DND-41 (cell line): ENCODE data around the gene SATB1.

Experiments
- ATAC-seq: fragments of 200-7000 bp; cut with Tn5 transposase; 3 replicates; pipeline ENCODE4 v1.9.1; 2021; ENCODE audit warnings: low read depth; ENCODE audit not compliant: insufficient read depth
- DNase-seq: peaks from one replicate; pipeline ENCODE4 v3.0.0-alpha.2; 2020
- H2AFZ ChIP-seq: 2 replicates; pipeline ENCODE4 v1.6.0; 2012; ENCODE audit warnings: low read depth, low read length
- H3K27ac ChIP-seq: 2 replicates; pipeline ENCODE4 v1.5.1; 2012; ENCODE audit warnings: low read length, inconsistent platforms
- H3K27me3 ChIP-seq: fragments of 200-600 bp; sonication (generic); 2 replicates; pipeline ENCODE4 v1.6.0; 2012; ENCODE audit warnings: low read length, mild to moderate bottlenecking, inconsistent platforms; ENCODE audit not compliant: insufficient read depth, poor library complexity
- H3K36me3 ChIP-seq: 2 replicates; pipeline ENCODE4 v1.5.1; 2012; ENCODE audit warnings: low read length, inconsistent platforms; ENCODE audit not compliant: insufficient read depth
- H3K4me1 ChIP-seq: 2 replicates; pipeline ENCODE4 v1.5.1; 2012; ENCODE audit warnings: mild to moderate bottlenecking, low read length; ENCODE audit not compliant: insufficient read depth
- H3K4me2 ChIP-seq: 2 replicates; pipeline ENCODE4 v1.6.0; 2012; ENCODE audit warnings: mild to moderate bottlenecking, moderate library complexity, low read length, inconsistent platforms; ENCODE audit not compliant: insufficient read depth
- H3K4me3 ChIP-seq, 2 experiments: fragments of 200-600 bp in 1 of 2; shearing (Covaris generic) in 1 of 2; 2 replicates each; pipeline ENCODE4 v1.5.1; 2012 to 2016; ENCODE audit warnings: inconsistent platforms in 2 of 2, low read length in 2 of 2, mild to moderate bottlenecking in 2 of 2, low read depth in 1 of 2, moderate library complexity in 1 of 2
- H3K79me2 ChIP-seq: 2 replicates; pipeline ENCODE4 v1.6.0; 2012; ENCODE audit warnings: low read length, inconsistent platforms; ENCODE audit not compliant: insufficient read depth
- H3K9ac ChIP-seq: 2 replicates; pipeline ENCODE4 v1.6.0; 2012; ENCODE audit warnings: low read depth, mild to moderate bottlenecking, inconsistent platforms, low read length, moderate library complexity
- H3K9me3 ChIP-seq: 2 replicates; pipeline ENCODE4 v1.5.1; 2012; ENCODE audit warnings: low read length, moderate library complexity, mild to moderate bottlenecking, inconsistent platforms; ENCODE audit not compliant: insufficient read depth, severe bottlenecking
- H4K20me1 ChIP-seq: 2 replicates; pipeline ENCODE4 v1.6.0; 2012; ENCODE audit warnings: low read length; ENCODE audit not compliant: insufficient read depth
- EZH2 ChIP-seq: IDR thresholded peaks from 3 replicates; pipeline ENCODE4 v1.6.1; 2012; ENCODE audit warnings: borderline replicate concordance, low read depth, mild to moderate bottlenecking, moderate library complexity, low read length, inconsistent platforms; ENCODE audit not compliant: severe bottlenecking
- TF ChIP-seq, protein P1 (sequence below): IDR thresholded peaks from 2 replicates; pipeline ENCODE4 v1.5.1; 2012; ENCODE audit warnings: borderline replicate concordance, low read length, moderate library complexity, mild to moderate bottlenecking; ENCODE audit not compliant: poor library complexity, severe bottlenecking; ENCODE audit errors: extremely low read depth

SATB1 gene

DNA sequence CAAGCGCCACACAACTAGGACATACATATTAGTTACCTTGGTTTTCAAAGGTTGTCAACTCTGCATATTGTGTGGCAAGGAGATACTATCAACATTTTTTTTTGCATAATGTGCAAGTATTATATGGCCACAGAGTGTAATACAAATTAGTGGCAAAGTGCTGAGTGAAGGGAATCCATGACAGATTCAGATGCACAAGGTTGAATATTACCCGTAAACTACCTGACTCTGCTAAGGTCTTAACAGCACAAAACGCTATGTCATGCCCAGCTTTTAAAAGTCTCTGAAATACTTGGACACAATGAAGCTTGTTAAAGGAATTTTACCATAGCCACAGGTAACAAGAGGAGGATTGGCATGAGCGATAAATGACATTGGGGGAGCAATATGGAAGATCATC lies 79.0 kb downstream of the SATB1 start:
- Histone ChIP-seq H3K4me1 (peaks cover 12% of the 10 kb centered on the region), H3K27ac (no peak overlapping the region), H3K79me2 (no peaks in the 10 kb centered on the region), H3K4me3 (no peak overlapping the region), H3K9me3 (no peaks in the 10 kb centered on the region), H3K27me3 (no peaks in the 10 kb centered on the region), H3K4me2 (no peak overlapping the region), H2AFZ (no peak overlapping the region), H3K36me3 (peaks cover 38% of the 10 kb centered on the region), H3K9ac (no peak overlapping the region), H4K20me1 (no peaks in the 10 kb centered on the region)
- ATAC-seq (no peak), DNase-seq (no peak)
- TF ChIP-seq, protein P1, sequence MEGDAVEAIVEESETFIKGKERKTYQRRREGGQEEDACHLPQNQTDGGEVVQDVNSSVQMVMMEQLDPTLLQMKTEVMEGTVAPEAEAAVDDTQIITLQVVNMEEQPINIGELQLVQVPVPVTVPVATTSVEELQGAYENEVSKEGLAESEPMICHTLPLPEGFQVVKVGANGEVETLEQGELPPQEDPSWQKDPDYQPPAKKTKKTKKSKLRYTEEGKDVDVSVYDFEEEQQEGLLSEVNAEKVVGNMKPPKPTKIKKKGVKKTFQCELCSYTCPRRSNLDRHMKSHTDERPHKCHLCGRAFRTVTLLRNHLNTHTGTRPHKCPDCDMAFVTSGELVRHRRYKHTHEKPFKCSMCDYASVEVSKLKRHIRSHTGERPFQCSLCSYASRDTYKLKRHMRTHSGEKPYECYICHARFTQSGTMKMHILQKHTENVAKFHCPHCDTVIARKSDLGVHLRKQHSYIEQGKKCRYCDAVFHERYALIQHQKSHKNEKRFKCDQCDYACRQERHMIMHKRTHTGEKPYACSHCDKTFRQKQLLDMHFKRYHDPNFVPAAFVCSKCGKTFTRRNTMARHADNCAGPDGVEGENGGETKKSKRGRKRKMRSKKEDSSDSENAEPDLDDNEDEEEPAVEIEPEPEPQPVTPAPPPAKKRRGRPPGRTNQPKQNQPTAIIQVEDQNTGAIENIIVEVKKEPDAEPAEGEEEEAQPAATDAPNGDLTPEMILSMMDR, result no peak
- TF ChIP-seq EZH2, result no peak

DNA sequence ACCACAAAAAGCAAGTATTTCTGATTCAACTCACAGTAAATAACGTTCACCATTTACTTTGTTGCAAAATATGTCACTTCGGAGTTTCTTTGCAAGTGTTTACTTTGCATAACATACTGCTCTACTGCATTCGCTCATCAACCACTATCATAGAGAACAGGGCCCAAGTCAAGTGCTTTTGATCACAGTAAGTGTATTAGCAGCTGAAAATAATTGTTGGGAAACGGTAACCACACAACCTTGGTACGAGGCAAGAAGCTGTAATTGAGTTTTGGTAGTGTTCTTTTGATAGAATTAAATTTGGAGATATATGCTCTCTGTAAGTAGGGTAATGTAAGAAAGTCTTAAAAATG lies 80.1 kb downstream of the SATB1 start:
- no peak for TF ChIP-seq EZH2
- TF ChIP-seq, protein P1, result no peak
- peaks cover 28% of the 10 kb centered on the region for H3K36me3 ChIP-seq
- no peak overlapping the region for H2AFZ ChIP-seq
- H4K20me1 ChIP-seq, result no peaks in the 10 kb centered on the region
- no peaks in the 10 kb centered on the region for H3K79me2 ChIP-seq
- H3K9me3 ChIP-seq, result no peaks in the 10 kb centered on the region
- H3K4me2 ChIP-seq, result no peak overlapping the region
- H3K4me1 ChIP-seq, result peaks cover 12% of the 10 kb centered on the region
- DNase-seq (no peak), ATAC-seq (no peak)
- no peaks in the 10 kb centered on the region for H3K27me3 ChIP-seq
- H3K4me3 ChIP-seq, result no peak overlapping the region
- H3K27ac ChIP-seq, result no peak overlapping the region
- no peak overlapping the region for H3K9ac ChIP-seq

DNA sequence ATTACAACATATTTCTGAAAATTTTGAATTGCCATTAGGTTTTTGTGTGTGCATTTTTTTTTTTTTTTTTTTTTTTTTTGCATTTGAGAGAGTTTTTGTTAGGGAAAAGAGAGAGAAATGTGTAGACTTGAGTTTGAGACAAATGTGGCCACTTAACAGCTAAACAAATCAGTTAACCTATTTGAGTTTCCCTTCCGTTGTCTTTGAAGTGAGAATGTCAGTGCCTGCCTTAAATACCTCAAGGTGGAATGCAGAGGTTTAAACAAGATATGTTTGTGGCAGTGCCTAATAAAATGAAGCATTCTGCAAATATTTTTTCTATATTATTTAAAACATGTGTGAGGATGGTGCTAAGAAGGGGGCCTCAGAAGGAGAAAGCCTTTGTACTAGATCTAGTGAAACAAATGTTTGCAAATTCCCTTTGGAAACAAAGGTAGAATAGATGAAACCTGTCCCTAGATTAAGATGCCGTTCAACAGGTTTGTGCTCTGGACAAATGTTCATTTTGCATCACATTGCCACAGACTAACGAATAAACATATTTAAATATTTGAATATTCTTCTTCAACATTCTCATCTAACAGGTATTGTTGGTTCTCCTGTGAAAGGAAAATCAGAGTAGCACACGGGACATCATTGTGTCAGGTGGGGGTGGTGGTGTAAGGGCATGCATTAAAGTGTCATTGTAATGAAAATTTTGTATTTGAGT lies 80.7 kb downstream of the SATB1 start:
- Histone ChIP-seq H4K20me1 (no peaks in the 10 kb centered on the region), H3K4me2 (no peak overlapping the region)
- ATAC-seq, result peak; percentile 45; the same call in 2 of the 3 replicates

More for the DNA sequence above, 80.7 kb downstream of the SATB1 start:
- H3K79me2 ChIP-seq, result no peaks in the 10 kb centered on the region
- H3K27ac ChIP-seq, result no peak overlapping the region
- no peaks in the 10 kb centered on the region for H3K27me3 ChIP-seq
- no peaks in the 10 kb centered on the region for H3K9me3 ChIP-seq
- H3K4me3 ChIP-seq, result no peak overlapping the region
- no peak overlapping the region for H3K9ac ChIP-seq
- peaks cover 23% of the 10 kb centered on the region for H3K36me3 ChIP-seq
- TF ChIP-seq, protein P1, result no peak
- no peak for TF ChIP-seq EZH2
- DNase-seq, result no peak
- H3K4me1 ChIP-seq, result peaks cover 12% of the 10 kb centered on the region
- H2AFZ ChIP-seq, result no peak overlapping the region
